ENCODE measurements around the gene KYNU.
"Not testable (repeated sequence)": the region's sequence is repeated elsewhere in the genome, so short reads cannot be mapped to it uniquely, and the experiment has no call there.

KYNU gene

DNA sequence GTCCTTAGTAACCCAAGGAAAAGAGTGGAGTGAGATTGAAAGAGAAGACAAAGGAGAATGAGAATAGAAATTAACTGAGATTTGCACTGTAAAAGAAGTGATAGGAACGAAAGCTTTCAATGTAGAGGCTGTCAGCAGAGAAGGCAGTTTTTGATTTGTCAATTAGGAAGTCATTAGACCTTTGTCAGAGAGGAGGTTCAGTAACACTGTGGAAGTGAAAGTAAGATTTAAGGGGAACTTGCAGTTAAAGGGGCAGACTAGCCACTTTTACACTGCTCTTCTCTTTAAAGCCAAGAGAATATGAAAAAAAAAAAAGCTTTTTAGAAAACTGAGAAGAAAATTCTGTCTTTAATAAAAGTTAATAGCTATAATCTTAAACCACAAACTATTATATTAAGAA lies 11.5 kb upstream of the KYNU start:
- H3K4me3 Mint-ChIP-seq, result no peak overlapping the region
- no peak overlapping the region for H3K27ac Mint-ChIP-seq
- no peak for DNase-seq
- CTCF ChIA-PET, result no interaction called here
- no peaks in the 10 kb centered on the region for H3K4me1 Mint-ChIP-seq
- no peaks in the 10 kb centered on the region for H3K27me3 Mint-ChIP-seq
- H3K9me3 Mint-ChIP-seq, result no peaks in the 10 kb centered on the region
- H3K36me3 Mint-ChIP-seq, result no peaks in the 10 kb centered on the region

DNA sequence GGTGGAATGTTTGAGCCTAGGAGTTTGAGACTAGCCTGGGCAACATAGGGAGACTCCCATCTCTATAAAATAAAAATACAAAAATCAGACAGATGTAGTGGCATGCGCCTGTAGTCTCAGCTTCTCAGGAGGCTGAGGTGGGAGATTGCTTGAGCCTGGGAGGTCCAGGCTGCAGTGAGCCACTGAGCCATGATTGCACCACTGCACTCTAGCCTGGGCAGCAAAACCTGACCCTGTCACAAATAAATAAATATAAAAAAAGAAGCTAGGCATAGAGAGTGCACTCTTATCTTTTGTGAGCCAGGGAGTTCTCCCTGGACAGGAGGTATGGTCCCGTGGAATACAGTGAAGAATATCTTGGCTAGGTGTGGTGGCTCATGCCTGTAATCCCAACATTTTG lies 11.0 kb upstream of the KYNU start:
- CTCF ChIA-PET, result no interaction called here

DNA sequence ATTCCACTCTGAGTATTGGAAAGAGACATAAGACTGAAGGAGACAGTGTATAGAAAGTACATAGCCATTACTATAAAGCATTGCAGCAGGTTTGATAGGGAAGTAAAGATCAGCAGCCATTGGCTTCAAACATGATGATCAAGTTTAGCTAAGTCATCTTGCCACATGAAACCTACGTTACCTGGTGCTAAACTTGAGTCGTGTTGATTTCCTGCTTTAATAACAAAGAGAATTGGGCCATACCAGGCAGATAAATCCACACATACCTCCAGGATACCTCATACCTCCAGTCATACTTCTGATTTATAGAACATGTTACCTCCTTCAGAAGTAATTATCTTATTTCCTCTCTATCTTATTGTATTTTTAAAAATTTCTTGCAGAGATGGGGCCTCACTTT lies 10.3 kb upstream of the KYNU start:
- Mint-ChIP-seq H3K36me3 (no peaks in the 10 kb centered on the region), H3K27ac (no peak overlapping the region), H3K4me1 (no peaks in the 10 kb centered on the region), H3K4me3 (no peak overlapping the region), H3K9me3 (no peaks in the 10 kb centered on the region), H3K27me3 (no peaks in the 10 kb centered on the region)
- DNase-seq, result no peak
- CTCF ChIA-PET, result no interaction called here

More for the DNA sequence above, 11.0 kb upstream of the KYNU start:
- Mint-ChIP-seq H3K27me3 (no peaks in the 10 kb centered on the region), H3K36me3 (no peaks in the 10 kb centered on the region), H3K4me3 (no peak overlapping the region), H3K4me1 (no peaks in the 10 kb centered on the region), H3K9me3 (no peaks in the 10 kb centered on the region), H3K27ac (no peak overlapping the region)
- no peak for DNase-seq

DNA sequence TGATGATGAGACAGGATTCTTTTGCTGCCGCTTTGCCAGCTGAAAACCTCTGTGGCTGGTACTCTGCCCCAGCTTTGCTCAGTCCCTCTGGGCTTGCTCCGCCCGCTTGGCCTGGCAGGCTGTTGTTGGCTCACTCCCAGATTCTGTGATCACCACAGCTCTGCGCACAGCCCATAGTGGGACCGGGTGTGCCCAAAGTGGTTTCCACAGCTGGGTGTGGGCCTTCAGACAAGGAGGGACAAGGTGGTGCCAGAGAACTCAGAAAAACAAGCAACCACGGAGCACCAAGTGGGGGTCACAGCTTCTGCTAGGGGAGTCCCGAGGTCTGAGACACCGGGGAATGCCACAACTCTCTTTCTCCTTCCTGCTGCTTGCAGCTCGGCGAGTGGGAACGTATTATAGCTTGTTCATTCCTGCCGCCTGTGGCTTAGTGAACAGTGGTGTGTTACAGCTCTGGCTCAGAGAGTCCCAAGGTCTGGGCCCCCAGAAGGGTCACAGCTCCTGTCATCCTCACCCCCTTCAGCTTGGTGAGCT lies 9.2 kb upstream of the KYNU start:
- no peak overlapping the region for H3K4me3 Mint-ChIP-seq
- H3K36me3 Mint-ChIP-seq, result no peaks in the 10 kb centered on the region
- H3K9me3 Mint-ChIP-seq, result no peaks in the 10 kb centered on the region
- CTCF ChIA-PET, result no interaction called here
- no peaks in the 10 kb centered on the region for H3K4me1 Mint-ChIP-seq
- H3K27ac Mint-ChIP-seq, result no peak overlapping the region
- no peaks in the 10 kb centered on the region for H3K27me3 Mint-ChIP-seq
- DNase-seq, result no peak

- H3K36me3 Mint-ChIP-seq, H3K27ac Mint-ChIP-seq, H3K4me3 Mint-ChIP-seq, H3K4me1 Mint-ChIP-seq, DNase-seq, H3K27me3 Mint-ChIP-seq, CTCF ChIA-PET, H3K9me3 Mint-ChIP-seq: not testable (repeated sequence)
These were observed 8.4 kb upstream of the KYNU start for GRCh38 chr2:142869065-142869460.

- no peak for DNase-seq
- no peak overlapping the region for H3K27ac Mint-ChIP-seq
- CTCF ChIA-PET, result no interaction called here
- no peaks in the 10 kb centered on the region for H3K4me1 Mint-ChIP-seq
- no peak overlapping the region for H3K4me3 Mint-ChIP-seq
- no peaks in the 10 kb centered on the region for H3K36me3 Mint-ChIP-seq
- no peaks in the 10 kb centered on the region for H3K9me3 Mint-ChIP-seq
- no peaks in the 10 kb centered on the region for H3K27me3 Mint-ChIP-seq
These were observed 7.9 kb upstream of the KYNU start for GRCh38 chr2:142869461-142870106.

DNA sequence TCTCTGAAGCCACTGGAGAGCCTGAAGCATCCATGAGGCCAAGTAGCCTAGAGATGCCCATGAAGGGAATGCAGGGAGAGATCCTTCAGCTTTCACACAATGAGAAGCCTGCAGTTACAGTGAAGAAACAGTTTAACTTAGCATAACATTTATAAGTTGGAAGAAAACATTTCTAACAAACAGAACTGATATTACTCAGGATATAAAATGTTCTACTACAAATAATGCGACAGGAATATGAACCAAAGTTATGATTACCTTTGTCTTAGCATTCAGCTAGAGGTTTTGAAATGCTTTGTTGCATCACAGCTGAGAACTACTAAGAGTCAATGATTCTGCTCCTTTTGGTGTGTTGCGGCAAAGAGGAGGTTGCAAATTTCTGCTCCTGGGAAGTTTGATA lies 6.9 kb upstream of the KYNU start:
- CTCF ChIA-PET, result no interaction called here
- H3K36me3 Mint-ChIP-seq, result no peaks in the 10 kb centered on the region
- H3K4me3 Mint-ChIP-seq, result no peak overlapping the region
- no peaks in the 10 kb centered on the region for H3K4me1 Mint-ChIP-seq
- H3K27ac Mint-ChIP-seq, result no peak overlapping the region
- no peaks in the 10 kb centered on the region for H3K27me3 Mint-ChIP-seq
- no peaks in the 10 kb centered on the region for H3K9me3 Mint-ChIP-seq
- no peak for DNase-seq

GRCh38 chr2:142871396-142871795 lies 6.1 kb upstream of the KYNU start:
- no peak for DNase-seq
- CTCF ChIA-PET, result no interaction called here
- H3K27ac Mint-ChIP-seq, result peak overlapping the region; percentile 28
- no peaks in the 10 kb centered on the region for H3K36me3 Mint-ChIP-seq
- H3K4me3 Mint-ChIP-seq, result no peak overlapping the region
- no peaks in the 10 kb centered on the region for H3K9me3 Mint-ChIP-seq
- no peaks in the 10 kb centered on the region for H3K27me3 Mint-ChIP-seq
- H3K4me1 Mint-ChIP-seq, result no peaks in the 10 kb centered on the region

DNA sequence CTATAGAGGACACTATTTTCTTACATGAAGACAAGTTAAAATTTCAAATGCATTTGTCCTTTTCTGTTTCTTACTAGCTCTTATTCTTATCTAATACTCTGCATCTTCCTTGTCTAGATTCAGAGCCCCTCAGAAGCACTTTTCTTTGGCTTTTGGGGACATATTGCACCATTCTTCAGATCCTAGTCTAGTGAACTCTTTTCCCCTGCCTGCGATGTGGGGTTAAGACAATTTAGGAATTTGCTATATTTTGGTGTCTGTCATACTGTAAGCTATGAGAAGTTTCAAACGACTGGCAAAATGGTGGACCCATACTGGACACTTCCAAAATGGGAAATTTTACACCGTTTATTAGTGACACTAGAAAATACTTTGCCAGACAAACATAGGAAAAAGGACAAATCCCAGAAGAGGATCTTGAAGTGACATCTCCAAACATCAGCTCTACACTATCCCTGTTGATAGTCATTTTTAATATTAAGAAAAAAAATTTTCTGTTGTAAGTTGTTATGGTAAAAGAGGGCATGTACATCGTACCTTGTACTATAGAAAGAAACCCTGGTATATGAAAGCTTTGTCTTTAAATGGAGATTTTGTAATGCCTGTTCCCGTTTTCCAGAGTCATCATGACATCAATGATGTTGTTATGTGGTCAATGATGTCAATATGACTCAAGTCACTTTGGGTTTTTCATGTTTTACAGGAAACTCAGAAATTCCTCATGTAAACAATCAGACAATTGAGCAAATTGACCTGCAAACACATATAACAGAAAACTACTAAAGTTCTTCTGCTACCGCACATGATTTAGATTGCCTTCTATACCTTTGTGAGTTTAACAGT lies 4.4 kb upstream of the KYNU start:
- Mint-ChIP-seq H3K4me1 (no peaks in the 10 kb centered on the region), H3K27me3 (no peaks in the 10 kb centered on the region), H3K36me3 (no peaks in the 10 kb centered on the region), H3K4me3 (no peak overlapping the region), H3K9me3 (no peaks in the 10 kb centered on the region), H3K27ac (no peak overlapping the region)
- DNase-seq, result no peak
- CTCF ChIA-PET, result interaction anchor here (0.6 kb wide), 1 partner anchor 853 kb away, joined by 3 read pairs; no protein-coding TSS in a partner anchor

GRCh38 chr2:142873831-142874287 lies 3.6 kb upstream of the KYNU start:
- Mint-ChIP-seq H3K27me3 (no peaks in the 10 kb centered on the region), H3K9me3 (no peaks in the 10 kb centered on the region), H3K4me3 (no peak overlapping the region), H3K36me3 (no peaks in the 10 kb centered on the region), H3K4me1 (no peaks in the 10 kb centered on the region), H3K27ac (no peak overlapping the region)
- CTCF ChIA-PET, result no interaction called here
- DNase-seq, result no peak

- DNase-seq, result no peak
- Mint-ChIP-seq H3K9me3 (no peaks in the 10 kb centered on the region), H3K36me3 (no peaks in the 10 kb centered on the region)
These were observed 3.1 kb upstream of the KYNU start for GRCh38 chr2:142874293-142874814.

DNA sequence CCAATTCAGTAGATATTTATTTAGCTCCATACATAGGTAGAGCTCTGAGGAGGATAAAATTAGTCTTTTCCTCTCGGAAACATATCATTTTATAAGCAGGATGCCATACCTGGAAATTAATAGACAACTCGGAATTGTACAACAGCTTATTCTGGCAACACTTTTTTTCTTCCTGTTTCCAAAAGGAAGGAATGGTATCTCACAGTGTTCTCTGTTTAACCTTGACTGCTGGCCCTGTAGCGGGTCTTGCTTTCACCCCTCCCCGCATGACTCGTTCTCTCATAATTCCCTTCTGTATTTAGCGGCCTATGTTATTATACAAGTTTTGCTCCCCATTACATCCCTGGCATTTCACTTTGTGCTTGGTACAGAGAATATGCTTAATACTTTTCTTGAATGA lies 2.5 kb upstream of the KYNU start:
- Mint-ChIP-seq H3K4me1 (no peaks in the 10 kb centered on the region), H3K27me3 (no peaks in the 10 kb centered on the region), H3K4me3 (no peak overlapping the region), H3K9me3 (no peaks in the 10 kb centered on the region), H3K36me3 (no peaks in the 10 kb centered on the region), H3K27ac (no peak overlapping the region)
- DNase-seq, result no peak
- CTCF ChIA-PET, result no interaction called here

More at GRCh38 chr2:142874293-142874814, 3.1 kb upstream of the KYNU start:
- Mint-ChIP-seq H3K4me3 (no peak overlapping the region), H3K27me3 (no peaks in the 10 kb centered on the region), H3K4me1 (no peaks in the 10 kb centered on the region), H3K27ac (no peak overlapping the region)
- CTCF ChIA-PET, result interaction anchor here (0.6 kb wide), 1 partner anchor 189 kb away, joined by 3 read pairs; no protein-coding TSS in a partner anchor

- CTCF ChIA-PET, result no interaction called here
- Mint-ChIP-seq H3K4me3 (no peak overlapping the region), H3K4me1 (no peaks in the 10 kb centered on the region), H3K27ac (no peak overlapping the region), H3K36me3 (no peaks in the 10 kb centered on the region), H3K27me3 (no peaks in the 10 kb centered on the region), H3K9me3 (no peaks in the 10 kb centered on the region)
- DNase-seq, result no peak
These were observed 1.8 kb upstream of the KYNU start for GRCh38 chr2:142875652-142876051.

DNA sequence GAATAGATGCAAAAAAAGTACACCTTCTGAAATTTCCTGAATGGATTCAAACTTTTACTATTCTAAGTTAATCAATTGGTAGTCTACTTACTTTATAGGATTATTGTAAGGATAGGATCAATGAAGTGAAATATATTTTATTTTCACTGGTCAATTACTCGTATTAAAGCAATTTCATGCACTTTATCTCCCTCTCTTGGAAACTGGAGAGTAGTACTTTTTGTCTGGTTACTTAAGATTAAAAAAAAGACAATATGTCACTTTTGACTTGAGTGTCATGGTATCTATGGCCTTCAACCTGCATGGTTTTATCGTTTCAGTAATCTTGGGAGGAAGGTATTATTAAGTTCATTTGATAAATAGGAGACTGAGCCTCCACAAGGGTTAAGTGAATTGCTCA lies 1.0 kb upstream of the KYNU start:
- CTCF ChIA-PET, result no interaction called here
- DNase-seq, result no peak
- Mint-ChIP-seq H3K4me3 (no peak overlapping the region), H3K27me3 (no peaks in the 10 kb centered on the region), H3K36me3 (no peaks in the 10 kb centered on the region), H3K9me3 (no peaks in the 10 kb centered on the region), H3K4me1 (no peaks in the 10 kb centered on the region), H3K27ac (no peak overlapping the region)
